ENCODE data around the gene PLEKHN1. TPM values are rescaled to one million over a fixed set of nuclear protein-coding genes. Genes with fewer than 3 reads are reported as not detected.
"Not testable (repeated sequence)": the region's sequence is repeated elsewhere in the genome, so short reads cannot be mapped to it uniquely, and the experiment has no call there.

PLEKHN1 gene
- total and polyA plus RNA-seq, 8 donors, result 0.11 to 5.1 (median 0.55) TPM

GRCh38 chr1:974293-974640 is 8.0 kb downstream of the PLEKHN1 start:
- Histone ChIP-seq H3K9me3 (no peaks in the 10 kb centered on the region), H3K27ac (no peak overlapping the region), H3K27me3 (peaks cover 24 to 85% of the 10 kb centered on the region in 2 donors), H3K4me3 (no peak overlapping the region), H3K4me1 (peaks cover 5 to 8% of the 10 kb centered on the region in 2 donors), H3K36me3 (no peaks in the 10 kb centered on the region)
- TF ChIP-seq CTCF (IDR thresholded peaks at IDR 0.05), result no peak
- no peak for ATAC-seq
- intact Hi-C loops (cut with DNase I), result no loop called here
- DNase-seq, result no peak

- Histone ChIP-seq H3K27me3 (peaks cover 24 to 83% of the 10 kb centered on the region in 2 donors), H3K27ac (no peak overlapping the region), H3K4me3 (no peak overlapping the region), H3K9me3 (no peaks in the 10 kb centered on the region), H3K36me3 (no peaks in the 10 kb centered on the region), H3K4me1 (peaks cover 5 to 8% of the 10 kb centered on the region in 2 donors)
- intact Hi-C loops (cut with DNase I), result no loop called here
- peak in 1 of 4 donors; percentile 75 for DNase-seq
- no peak for ATAC-seq
- TF ChIP-seq CTCF (IDR thresholded peaks at IDR 0.05), result no peak
Measured at GRCh38 chr1:974687-975328, 8.5 kb downstream of the PLEKHN1 start.

GRCh38 chr1:975365-975764 is 9.1 kb downstream of the PLEKHN1 start:
- peaks cover 5 to 8% of the 10 kb centered on the region in 2 donors for H3K4me1 ChIP-seq
- no peak for ATAC-seq
- H3K27ac ChIP-seq, result no peak overlapping the region
- no peak overlapping the region for H3K4me3 ChIP-seq
- no peaks in the 10 kb centered on the region for H3K9me3 ChIP-seq
- intact Hi-C loops (cut with DNase I), result no loop called here
- no peaks in the 10 kb centered on the region for H3K36me3 ChIP-seq
- no peak for TF ChIP-seq CTCF (IDR thresholded peaks at IDR 0.05)
- DNase-seq, result no peak
- H3K27me3 ChIP-seq, result peaks cover 21 to 81% of the 10 kb centered on the region in 2 donors

- Histone ChIP-seq H3K36me3 (no peaks in the 10 kb centered on the region), H3K27ac (no peak overlapping the region), H3K4me3 (no peak overlapping the region), H3K9me3 (no peaks in the 10 kb centered on the region), H3K27me3 (peaks cover 14 to 81% of the 10 kb centered on the region in 2 donors), H3K4me1 (peaks cover 5 to 8% of the 10 kb centered on the region in 2 donors)
- intact Hi-C loops (cut with DNase I), result no loop called here
- TF ChIP-seq CTCF (IDR thresholded peaks at IDR 0.05), result peak in 1 of 2 donors; percentile 63
- DNase-seq (peak; percentile 50 to 89 (median 72)), ATAC-seq (peak; percentile 91)
Measured at GRCh38 chr1:975896-976683, 9.8 kb downstream of the PLEKHN1 start.

GRCh38 chr1:976791-977190 is 10.5 kb downstream of the PLEKHN1 start:
- H3K4me1 ChIP-seq; H3K9me3 ChIP-seq; ATAC-seq; H3K36me3 ChIP-seq; H3K27ac ChIP-seq; H3K4me3 ChIP-seq; DNase-seq; intact Hi-C loops (cut with DNase I): not testable (repeated sequence)
- H3K27me3 ChIP-seq, result peaks cover 7 to 81% of the 10 kb centered on the region in 2 donors

Measured in left lung (tissue), 10 donors.